ENCODE data around the gene NINJ1.

Gene NINJ1

GRCh38 chr9:93099551-93100275 is 34.3 kb downstream of the NINJ1 start:
- no peak for DNase-seq (ENCODE audit: low read depth)

GRCh38 chr9:93098236-93098946 is 35.7 kb downstream of the NINJ1 start:
- DNase-seq (ENCODE audit: low read depth): peak; percentile 57

GRCh38 chr9:93097511-93098201 is 36.4 kb downstream of the NINJ1 start:
- no peak for DNase-seq (ENCODE audit: low read depth)

- DNase-seq (ENCODE audit: low read depth): no peak
These were observed 37.2 kb downstream of the NINJ1 start for GRCh38 chr9:93096811-93097382.

GRCh38 chr9:93096131-93096802 is 37.8 kb downstream of the NINJ1 start, which contains the start of gene CARD19:
CARD19 (plus strand) TSS chr9:93096217; CDS start chr9:93096346, 129 bp downstream.
- DNase-seq (ENCODE audit: low read depth): no peak

GRCh38 chr9:93095205-93096130 is 38.6 kb downstream of the NINJ1 start:
- DNase-seq (ENCODE audit: low read depth): peak; percentile 100

- DNase-seq (ENCODE audit: low read depth): no peak
These were observed 39.3 kb downstream of the NINJ1 start for GRCh38 chr9:93094658-93095204.

GRCh38 chr9:93093877-93094657 is 40.0 kb downstream of the NINJ1 start:
- DNase-seq (ENCODE audit: low read depth): no peak

GRCh38 chr9:93093127-93093876 is 40.7 kb downstream of the NINJ1 start:
- no peak for DNase-seq (ENCODE audit: low read depth)

GRCh38 chr9:93092251-93092991 is 41.6 kb downstream of the NINJ1 start:
- no peak for DNase-seq (ENCODE audit: low read depth)

GRCh38 chr9:93091453-93092081 is 42.5 kb downstream of the NINJ1 start:
- peak; percentile 41 for DNase-seq (ENCODE audit: low read depth)

GRCh38 chr9:93091056-93091452 is 43.0 kb downstream of the NINJ1 start:
- no peak for DNase-seq (ENCODE audit: low read depth)

- no peak for DNase-seq (ENCODE audit: low read depth)
These were observed 43.9 kb downstream of the NINJ1 start for GRCh38 chr9:93090091-93090655.

- no peak for DNase-seq (ENCODE audit: low read depth)
These were observed 44.5 kb downstream of the NINJ1 start for GRCh38 chr9:93089481-93089991.

GRCh38 chr9:93089024-93089423 is 45.0 kb downstream of the NINJ1 start:
- DNase-seq (ENCODE audit: low read depth): no peak

GRCh38 chr9:93088656-93089015 is 45.4 kb downstream of the NINJ1 start:
- DNase-seq (ENCODE audit: low read depth): no peak

GRCh38 chr9:93087971-93088655 is 45.9 kb downstream of the NINJ1 start:
- no peak for DNase-seq (ENCODE audit: low read depth)
